GOT3 (cell line): Measurements from ENCODE around the gene LAIR1.

Experiments
- DNase-seq: peaks from one replicate; lab custom pipeline; 2025; ENCODE audit warnings: mixed read lengths; lab: John Stamatoyannopoulos, UW

Gene LAIR1

DNA sequence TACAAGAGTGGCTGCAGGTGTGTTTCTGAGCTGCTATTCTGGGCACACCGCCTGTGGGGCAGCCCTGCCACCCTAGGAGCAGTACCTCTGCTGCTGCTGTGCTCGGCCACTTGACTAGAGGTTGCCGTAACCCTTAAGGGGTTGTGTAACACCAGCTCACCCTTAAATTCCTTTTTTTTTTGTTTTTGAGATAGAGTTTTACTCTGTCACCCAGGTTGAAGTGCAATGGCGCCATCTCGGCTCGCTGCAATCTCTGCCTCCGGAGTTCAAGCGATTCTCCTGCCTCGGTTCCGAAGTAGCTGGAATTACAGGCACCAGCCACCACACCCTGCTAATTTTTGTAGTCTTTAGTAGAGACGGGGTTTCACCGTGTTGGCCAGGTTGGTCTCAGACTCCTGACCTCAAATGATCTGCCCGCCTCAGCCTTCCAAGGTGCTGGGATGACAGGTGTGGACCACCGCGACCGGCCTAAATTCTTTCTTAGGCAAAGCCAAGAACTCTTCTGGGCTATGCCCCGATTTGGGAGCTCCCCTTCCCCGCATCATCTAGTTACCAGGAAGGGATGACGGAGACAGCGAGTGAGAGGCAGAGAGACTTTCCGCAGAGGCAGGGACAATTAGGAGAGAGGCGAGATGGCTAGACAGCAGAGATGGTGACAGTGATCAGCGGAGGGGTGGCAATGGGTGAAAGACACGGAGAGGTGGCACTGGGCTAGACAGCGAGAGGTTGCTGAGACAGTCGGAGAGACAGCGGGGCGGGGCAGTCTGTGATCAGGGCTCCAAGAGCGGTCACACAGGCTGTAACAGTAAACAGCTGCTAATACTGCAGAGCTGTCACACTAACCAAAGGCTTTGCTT, 47.4 kb downstream of the LAIR1 start:
- no peak for DNase-seq

DNA sequence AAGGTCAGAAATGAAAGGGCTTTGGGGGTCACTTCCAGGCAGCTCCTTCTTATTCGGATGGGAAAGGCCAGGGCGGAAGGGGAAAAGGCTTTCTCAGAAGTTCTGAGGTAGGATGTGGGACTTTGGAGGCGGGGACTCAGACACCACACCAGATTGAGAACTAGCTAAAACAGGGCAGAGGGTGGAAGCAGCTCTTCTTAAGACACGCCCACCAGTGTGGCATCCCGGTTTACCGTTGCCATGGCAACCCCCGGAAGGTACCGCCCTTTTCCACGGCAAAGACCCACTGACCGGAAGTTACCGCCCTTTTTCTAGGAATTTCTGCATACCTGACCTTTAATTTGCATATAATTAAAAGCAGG, 48.0 kb downstream of the LAIR1 start:
- DNase-seq: no peak

DNA sequence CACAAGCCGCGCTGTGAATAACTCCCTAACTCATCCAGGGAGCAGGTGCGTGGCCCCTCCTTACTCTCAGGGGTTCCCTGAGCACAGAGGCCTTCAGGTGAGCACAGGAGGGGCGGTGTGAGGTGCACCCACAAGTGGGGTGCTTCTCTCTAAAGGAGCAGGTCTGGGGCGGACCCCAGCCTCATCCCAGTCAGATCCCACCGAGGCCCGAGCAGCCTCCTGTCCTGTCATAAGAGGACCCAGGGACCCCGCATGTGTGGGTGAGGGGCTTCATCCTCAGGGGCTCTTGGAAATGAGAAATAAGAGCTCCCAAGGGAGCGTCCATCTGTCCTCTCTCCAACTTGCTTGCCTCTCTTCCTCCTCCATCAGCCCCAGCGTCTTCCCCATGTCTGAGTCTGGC, 48.8 kb downstream of the LAIR1 start:
- no peak for DNase-seq

DNA sequence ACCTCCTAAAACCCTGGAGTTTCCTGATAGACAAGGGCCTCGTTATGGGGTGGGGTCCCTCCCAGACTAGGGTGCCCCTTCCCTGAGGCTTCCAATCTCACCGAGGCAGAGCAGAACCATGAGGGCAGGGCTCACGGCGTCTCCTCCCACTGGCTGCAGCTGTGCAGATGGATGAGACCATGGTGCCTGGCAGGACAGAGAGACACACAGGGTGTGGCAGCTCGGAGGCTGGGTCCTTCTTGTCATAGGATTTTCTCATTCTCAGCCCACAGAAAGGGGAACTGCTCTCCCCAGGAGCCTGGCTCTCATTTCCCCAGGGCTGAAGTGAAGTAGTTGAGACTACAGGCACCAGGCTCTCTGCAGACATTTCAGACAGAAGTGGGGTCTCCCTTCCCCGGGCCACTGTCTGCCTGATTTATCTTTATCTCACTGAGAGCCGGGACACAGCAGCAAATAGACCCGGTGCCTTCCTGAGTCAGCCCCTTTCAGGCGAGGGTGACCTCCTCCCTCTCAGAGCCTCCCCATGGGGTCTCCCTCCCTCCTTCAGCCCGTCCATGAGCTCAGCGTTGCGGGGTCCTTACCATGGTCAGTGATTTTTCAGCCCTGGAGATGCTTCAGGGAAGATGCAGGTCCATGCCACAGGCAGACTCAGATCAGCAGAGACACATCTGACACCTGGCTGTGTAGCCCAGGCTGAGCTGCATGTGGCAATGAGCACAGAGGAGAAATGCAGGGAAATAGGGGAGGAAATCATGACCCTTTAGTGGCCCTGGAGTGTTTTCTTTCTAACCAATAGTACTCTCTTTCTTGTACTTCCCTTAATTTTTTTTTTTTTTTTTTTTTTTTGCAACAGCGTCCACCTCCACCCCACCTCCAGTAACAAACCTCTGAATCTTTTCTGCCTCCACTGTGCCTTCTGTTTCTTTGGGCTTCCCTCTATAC, 52.0 kb downstream of the LAIR1 start, which contains the start of gene LILRA5:
Gene LILRA5, minus strand, starts transcription at position 731 of the 942 bp plus-strand sequence. Its CDS starts 147 bp downstream, at position 584.
- no peak for DNase-seq

GRCh38 chr19:54312011-54312410, 52.7 kb downstream of the LAIR1 start:
- no peak for DNase-seq

DNA sequence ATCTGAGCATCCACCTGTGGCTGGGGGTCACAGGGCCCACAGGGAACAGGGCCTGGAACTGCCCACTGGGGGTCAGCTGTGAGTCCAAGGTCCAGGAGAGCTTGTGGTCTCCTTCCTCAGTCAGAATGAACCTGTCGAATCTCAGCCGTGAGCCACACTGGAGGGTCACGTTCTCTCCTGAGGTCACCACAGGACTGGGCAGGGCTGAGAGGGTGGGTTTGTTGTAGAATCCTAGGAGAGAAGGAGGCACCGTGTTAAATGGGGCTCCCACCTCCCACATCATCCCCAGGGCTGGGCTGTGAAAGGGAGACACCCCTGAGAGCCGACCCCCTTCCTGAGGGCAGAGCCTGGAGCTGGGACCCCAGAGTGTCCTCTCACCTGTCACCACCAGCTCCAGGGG, 53.2 kb downstream of the LAIR1 start:
- no peak for DNase-seq

DNA sequence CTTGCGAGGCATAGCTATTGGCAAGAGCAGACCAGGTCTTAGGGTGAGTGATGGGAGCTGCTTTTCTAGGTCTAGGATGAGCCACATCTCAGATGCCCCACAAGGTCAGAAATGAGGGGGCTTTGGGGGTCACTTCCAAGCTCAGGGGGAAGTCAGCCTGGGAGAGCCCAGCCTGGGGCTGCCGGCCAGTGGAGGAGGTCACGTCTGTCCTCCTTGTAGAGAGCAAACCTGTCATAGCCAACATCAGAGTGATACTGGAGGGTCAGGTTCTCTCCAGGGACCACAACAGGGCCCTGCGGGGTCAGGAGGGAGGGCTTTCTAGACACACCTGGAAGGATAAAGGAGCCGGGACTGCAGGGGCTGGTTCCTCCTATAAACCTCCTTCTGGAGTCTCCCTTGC, 54.2 kb downstream of the LAIR1 start:
- DNase-seq: no peak

GRCh38 chr19:54309811-54310210, 54.9 kb downstream of the LAIR1 start:
- no peak for DNase-seq

DNA sequence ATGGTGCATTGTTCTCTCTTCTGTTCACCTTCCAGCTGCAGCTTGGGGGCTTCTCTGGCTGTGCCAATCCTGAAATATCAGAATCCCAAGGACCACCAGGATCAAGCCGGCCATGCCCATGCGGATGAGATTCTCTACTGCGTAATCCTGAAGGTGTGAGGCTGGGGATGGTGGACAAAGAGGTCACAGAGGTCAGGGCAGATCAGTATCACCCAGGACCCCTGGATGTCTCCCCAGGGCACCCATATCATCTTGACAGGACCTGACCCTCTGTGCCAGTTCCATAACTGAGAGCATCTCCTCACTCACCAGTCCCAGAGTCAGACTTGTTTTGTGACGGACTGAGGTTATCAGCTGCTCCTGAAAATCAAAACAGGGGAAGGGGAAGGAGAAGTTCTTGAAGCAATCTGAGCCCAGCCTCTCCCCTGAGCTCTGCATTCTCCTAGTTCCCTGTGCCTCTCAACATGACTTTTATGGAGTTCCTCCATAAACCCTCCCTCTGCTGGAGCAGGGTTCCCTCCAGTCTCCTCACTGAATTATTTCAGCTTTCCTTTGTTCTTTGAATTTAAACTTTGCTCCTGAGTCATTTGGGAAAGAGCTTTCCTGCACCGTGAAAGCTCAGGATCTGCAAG, 57.2 kb downstream of the LAIR1 start:
- DNase-seq: no peak

GRCh38 chr19:54305141-54305540, 59.6 kb downstream of the LAIR1 start:
- DNase-seq: no peak

DNA sequence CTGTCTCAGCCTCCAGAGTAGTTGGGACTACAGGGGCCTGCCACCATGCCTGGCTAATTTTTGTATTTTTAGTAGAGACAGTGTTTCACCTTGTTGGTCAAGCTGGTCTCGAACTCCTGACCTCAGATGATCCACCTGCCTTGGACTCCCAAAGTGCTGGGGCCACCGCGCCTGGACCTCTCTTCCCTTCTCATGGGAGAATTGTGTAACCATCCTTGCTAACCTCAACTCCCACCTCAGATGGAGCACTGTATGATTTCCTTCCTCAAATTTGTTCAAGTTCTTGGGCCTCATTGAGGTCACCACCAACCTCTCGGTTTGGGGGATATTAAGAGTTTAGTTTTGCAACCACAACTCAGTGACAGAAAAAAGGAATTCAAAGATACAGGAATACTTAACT, 62.5 kb downstream of the LAIR1 start:
- DNase-seq: no peak
